K562 (cell line): Measurements from ENCODE around the gene FTO. TPM values are rescaled to one million over a fixed set of nuclear protein-coding genes. Genes with fewer than 3 reads are reported as not detected.

ENCODE experiments used
- CHD1 ChIP-seq: fragments of 200-600 bp; sonication (generic); IDR thresholded peaks from one replicate; pipeline ENCODE4 v1.6.1; 2012; ENCODE audit warnings: mild to moderate bottlenecking, moderate library complexity, low read length, inconsistent platforms
- FOS ChIP-seq: IDR thresholded peaks from 3 replicates; pipeline ENCODE4 v1.6.1; 2011; ENCODE audit not compliant: insufficient read length; ENCODE audit errors: extremely low read depth
- KDM2B ChIP-seq: fragments of 250-450 bp; sonication (Bioruptor Pico); IDR thresholded peaks from 2 replicates; pipeline ENCODE4 v1.8.0; 2021; ENCODE audit warnings: mild to moderate bottlenecking, moderate library complexity
- SLC30A9 ChIP-seq: fragments of 250-450 bp; sonication (Bioruptor Pico); IDR thresholded peaks from 2 replicates; pipeline ENCODE4 v1.8.0; 2022; ENCODE audit warnings: mild to moderate bottlenecking, moderate library complexity
- polyA plus RNA-seq, 8 experiments: library from polyadenylated mRNA; depleted of rRNA in 4 of 8; stranded (reverse) in 5 of 8; unstranded in 3 of 8; fragments of >200 nt; fragmentation: Nextera tagmentation in 2 of 8; fragmentation: Illumina TruSeq in 1 of 8; extraction: Ambion mirVana in 2 of 8; extraction: Trizol in 1 of 8; gene quantifications; 2 replicates each; pipeline versions ENCODE4 v1.2.1 to v1.2.3, GENCODE V29; 2011 to 2014; ENCODE audit warnings: inconsistent platforms in 1 of 8, missing spikeins in 1 of 8
- total RNA-seq, 7 experiments: library from RNA; depleted of rRNA in 6 of 7; stranded (reverse); fragments of >200 nt in 6 of 7; fragmentation: Illumina TruSeq in 2 of 7; extraction: Trizol in 2 of 7; gene quantifications; 2 replicates each; pipeline versions ENCODE4 v1.2.1 to v1.2.3, GENCODE V29; 2011 to 2021; ENCODE audit warnings: low replicate concordance in 1 of 7
- TF ChIP-seq, protein P1 (sequence below): fragments of 200-800 bp; sonication (Bioruptor generic); IDR thresholded peaks from 2 replicates; pipeline ENCODE4 v1.6.1; 2017; ENCODE audit warnings: missing genetic modification characterization, missing compliant biosample characterization
- TF ChIP-seq, protein P2 (sequence below): fragments of 150-350 bp; IDR thresholded peaks from 2 replicates; pipeline ENCODE4 v1.6.1; 2014; ENCODE audit warnings: low read depth, mild to moderate bottlenecking, low read length, borderline replicate concordance
- TF ChIP-seq, protein P3 (sequence below): fragments of 250-450 bp; sonication (Bioruptor Pico); IDR thresholded peaks from 2 replicates; pipeline ENCODE4 v1.5.0; 2021
- TF ChIP-seq, protein P4 (sequence below): sonication (generic); formaldehyde crosslinking; IDR thresholded peaks from 2 replicates; pipeline ENCODE4 v1.9.0; 2022; ENCODE audit warnings: mild to moderate bottlenecking, missing genetic modification reagents

The FTO gene
- total and polyA plus RNA-seq, 9 of the 15 experiments (the other 6 are each of a cell fraction or from before 2014, with no cell fraction given), result 11.3 to 27.7 (median 25.5) TPM

DNA sequence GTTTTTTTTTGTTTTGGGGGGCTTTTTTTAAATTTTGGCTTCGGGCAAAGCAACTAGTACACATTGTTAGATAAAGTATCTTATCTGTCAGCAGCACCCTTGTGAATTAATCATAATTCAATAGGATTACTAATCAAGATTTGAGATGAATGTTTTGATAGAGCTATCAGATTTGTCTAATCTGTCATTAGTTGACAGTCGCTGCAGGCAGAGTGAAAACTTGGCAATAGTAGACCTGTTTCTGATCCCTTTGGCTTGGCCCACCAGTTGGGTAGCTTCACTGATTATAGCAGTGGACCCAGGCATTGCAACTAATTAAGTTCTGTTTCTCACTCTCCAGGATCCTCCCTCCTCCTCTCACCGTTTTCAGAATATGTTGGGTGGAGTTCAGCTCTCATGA, 324.0 kb downstream of the FTO start (continued):
- TF ChIP-seq, protein P1, sequence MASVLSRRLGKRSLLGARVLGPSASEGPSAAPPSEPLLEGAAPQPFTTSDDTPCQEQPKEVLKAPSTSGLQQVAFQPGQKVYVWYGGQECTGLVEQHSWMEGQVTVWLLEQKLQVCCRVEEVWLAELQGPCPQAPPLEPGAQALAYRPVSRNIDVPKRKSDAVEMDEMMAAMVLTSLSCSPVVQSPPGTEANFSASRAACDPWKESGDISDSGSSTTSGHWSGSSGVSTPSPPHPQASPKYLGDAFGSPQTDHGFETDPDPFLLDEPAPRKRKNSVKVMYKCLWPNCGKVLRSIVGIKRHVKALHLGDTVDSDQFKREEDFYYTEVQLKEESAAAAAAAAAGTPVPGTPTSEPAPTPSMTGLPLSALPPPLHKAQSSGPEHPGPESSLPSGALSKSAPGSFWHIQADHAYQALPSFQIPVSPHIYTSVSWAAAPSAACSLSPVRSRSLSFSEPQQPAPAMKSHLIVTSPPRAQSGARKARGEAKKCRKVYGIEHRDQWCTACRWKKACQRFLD (CRISPR knock-in tag), result no peak
- TF ChIP-seq, protein P2, sequence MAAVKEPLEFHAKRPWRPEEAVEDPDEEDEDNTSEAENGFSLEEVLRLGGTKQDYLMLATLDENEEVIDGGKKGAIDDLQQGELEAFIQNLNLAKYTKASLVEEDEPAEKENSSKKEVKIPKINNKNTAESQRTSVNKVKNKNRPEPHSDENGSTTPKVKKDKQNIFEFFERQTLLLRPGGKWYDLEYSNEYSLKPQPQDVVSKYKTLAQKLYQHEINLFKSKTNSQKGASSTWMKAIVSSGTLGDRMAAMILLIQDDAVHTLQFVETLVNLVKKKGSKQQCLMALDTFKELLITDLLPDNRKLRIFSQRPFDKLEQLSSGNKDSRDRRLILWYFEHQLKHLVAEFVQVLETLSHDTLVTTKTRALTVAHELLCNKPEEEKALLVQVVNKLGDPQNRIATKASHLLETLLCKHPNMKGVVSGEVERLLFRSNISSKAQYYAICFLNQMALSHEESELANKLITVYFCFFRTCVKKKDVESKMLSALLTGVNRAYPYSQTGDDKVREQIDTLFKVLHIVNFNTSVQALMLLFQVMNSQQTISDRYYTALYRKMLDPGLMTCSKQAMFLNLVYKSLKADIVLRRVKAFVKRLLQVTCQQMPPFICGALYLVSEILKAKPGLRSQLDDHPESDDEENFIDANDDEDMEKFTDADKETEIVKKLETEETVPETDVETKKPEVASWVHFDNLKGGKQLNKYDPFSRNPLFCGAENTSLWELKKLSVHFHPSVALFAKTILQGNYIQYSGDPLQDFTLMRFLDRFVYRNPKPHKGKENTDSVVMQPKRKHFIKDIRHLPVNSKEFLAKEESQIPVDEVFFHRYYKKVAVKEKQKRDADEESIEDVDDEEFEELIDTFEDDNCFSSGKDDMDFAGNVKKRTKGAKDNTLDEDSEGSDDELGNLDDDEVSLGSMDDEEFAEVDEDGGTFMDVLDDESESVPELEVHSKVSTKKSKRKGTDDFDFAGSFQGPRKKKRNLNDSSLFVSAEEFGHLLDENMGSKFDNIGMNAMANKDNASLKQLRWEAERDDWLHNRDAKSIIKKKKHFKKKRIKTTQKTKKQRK, result no peak
- TF ChIP-seq, protein P3, sequence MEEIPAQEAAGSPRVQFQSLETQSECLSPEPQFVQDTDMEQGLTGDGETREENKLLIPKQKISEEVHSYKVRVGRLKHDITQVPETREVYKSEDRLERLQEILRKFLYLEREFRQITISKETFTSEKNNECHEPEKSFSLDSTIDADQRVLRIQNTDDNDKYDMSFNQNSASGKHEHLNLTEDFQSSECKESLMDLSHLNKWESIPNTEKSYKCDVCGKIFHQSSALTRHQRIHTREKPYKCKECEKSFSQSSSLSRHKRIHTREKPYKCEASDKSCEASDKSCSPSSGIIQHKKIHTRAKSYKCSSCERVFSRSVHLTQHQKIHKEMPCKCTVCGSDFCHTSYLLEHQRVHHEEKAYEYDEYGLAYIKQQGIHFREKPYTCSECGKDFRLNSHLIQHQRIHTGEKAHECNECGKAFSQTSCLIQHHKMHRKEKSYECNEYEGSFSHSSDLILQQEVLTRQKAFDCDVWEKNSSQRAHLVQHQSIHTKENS, result no peak
- TF ChIP-seq KDM2B (CRISPR knock-in tag) (no peak), CHD1 (no peak), FOS (no peak), SLC30A9 (CRISPR knock-in tag) (no peak)
- TF ChIP-seq, protein P4, sequence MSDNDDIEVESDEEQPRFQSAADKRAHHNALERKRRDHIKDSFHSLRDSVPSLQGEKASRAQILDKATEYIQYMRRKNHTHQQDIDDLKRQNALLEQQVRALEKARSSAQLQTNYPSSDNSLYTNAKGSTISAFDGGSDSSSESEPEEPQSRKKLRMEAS, result no peak
